ENCODE data around the gene NCKAP5. TPM values are rescaled to one million over a fixed set of nuclear protein-coding genes. Genes with fewer than 3 reads are reported as not detected.

Gene NCKAP5
- total and polyA plus RNA-seq, 2 of the 8 experiments (the other 6 are each of a cell fraction or from before 2014, with no cell fraction given) = 0.27 to 0.86 TPM

DNA sequence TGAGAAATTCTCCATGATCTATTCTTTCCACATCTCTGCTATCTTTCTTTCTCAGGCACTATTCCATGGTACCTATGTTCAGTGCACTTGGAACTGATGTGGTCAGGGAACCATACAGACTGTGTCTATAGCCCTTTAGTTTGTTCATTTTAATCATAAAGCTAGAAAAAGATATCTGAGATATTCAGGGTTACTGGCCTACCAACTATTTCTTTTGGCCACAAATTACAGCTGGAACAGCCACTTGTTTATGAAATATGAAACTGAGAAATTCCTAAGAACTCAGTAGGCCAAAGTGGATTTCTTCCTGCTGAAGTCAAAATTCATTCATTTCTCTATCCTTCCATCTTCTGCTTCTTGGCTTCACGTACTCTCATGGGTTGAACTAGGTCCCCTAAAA, 875.4 kb downstream of the NCKAP5 start (continued):
- no peak for TF ChIP-seq GABPA (IDR thresholded peaks at IDR 0.05; ENCODE audit: borderline replicate concordance, insufficient read depth, low read length)
